Parathyroid adenoma (tissue), 2 donors: Measurements from ENCODE around the gene MYLK.

Experiments used
- H2AFZ ChIP-seq: fragments of 300-600 bp; sonication (generic); one replicate; pipeline ENCODE4 v1.7.0; 2017; ENCODE audit warnings: antibody characterized with exemption, mild to moderate bottlenecking
- H3K27ac ChIP-seq: fragments of 300-600 bp; sonication (generic); one replicate; pipeline ENCODE4 v1.7.0; 2017
- H3K27me3 ChIP-seq: fragments of 300-600 bp; sonication (generic); one replicate; pipeline ENCODE4 v1.7.0; 2017; ENCODE audit warnings: low read length; ENCODE audit not compliant: control insufficient read depth, insufficient read depth
- H3K36me3 ChIP-seq: fragments of 300-600 bp; sonication (generic); one replicate; pipeline ENCODE4 v1.7.0; 2017; ENCODE audit warnings: low read length; ENCODE audit not compliant: control insufficient read depth, insufficient read depth
- H3K4me1 ChIP-seq: fragments of 300-600 bp; sonication (generic); one replicate; pipeline ENCODE4 v1.7.0; 2017; ENCODE audit warnings: control low read depth
- H3K4me2 ChIP-seq: fragments of 300-600 bp; sonication (generic); one replicate; pipeline ENCODE4 v1.7.0; 2017; ENCODE audit warnings: low read length
- H3K4me3 ChIP-seq: fragments of 300-600 bp; sonication (generic); one replicate; pipeline ENCODE4 v1.7.0; 2017; ENCODE audit warnings: low read depth, low read length
- H3K79me2 ChIP-seq: fragments of 300-600 bp; sonication (generic); one replicate; pipeline ENCODE4 v1.7.0; 2017; ENCODE audit warnings: control low read depth
- H3K9ac ChIP-seq: fragments of 300-600 bp; sonication (generic); one replicate; pipeline ENCODE4 v1.7.0; 2017; ENCODE audit warnings: mild to moderate bottlenecking
- H3K9me3 ChIP-seq: fragments of 300-600 bp; sonication (generic); one replicate; pipeline ENCODE4 v1.7.0; 2017; ENCODE audit warnings: low read length; ENCODE audit not compliant: control insufficient read depth
- CTCF ChIP-seq: fragments of 300-600 bp; sonication (generic); IDR thresholded peaks from one replicate; pipeline ENCODE4 v1.7.0; 2017; ENCODE audit warnings: antibody characterized with exemption, mild to moderate bottlenecking
- donor health status: primary hyperparathyroidism.

Gene MYLK

GRCh38 chr3:123692041-123692440 lies 192.1 kb downstream of the MYLK start:
- Histone ChIP-seq H3K27ac (peak overlapping the region; percentile 60), H3K27me3 (no peaks in the 10 kb centered on the region), H3K9me3 (no peaks in the 10 kb centered on the region), H3K79me2 (no peaks in the 10 kb centered on the region), H3K9ac (no peak overlapping the region), H3K4me3 (no peak overlapping the region), H2AFZ (no peak overlapping the region), H3K4me1 (no peaks in the 10 kb centered on the region), H3K4me2 (no peak overlapping the region), H3K36me3 (no peaks in the 10 kb centered on the region)
- no peak for TF ChIP-seq CTCF

- Histone ChIP-seq H3K4me1 (no peaks in the 10 kb centered on the region), H3K9me3 (no peaks in the 10 kb centered on the region), H3K4me3 (no peak overlapping the region), H3K27me3 (no peaks in the 10 kb centered on the region), H3K36me3 (no peaks in the 10 kb centered on the region), H2AFZ (no peak overlapping the region), H3K27ac (no peak overlapping the region), H3K4me2 (no peak overlapping the region), H3K79me2 (no peaks in the 10 kb centered on the region), H3K9ac (no peak overlapping the region)
- no peak for TF ChIP-seq CTCF
These were observed 194.3 kb downstream of the MYLK start for GRCh38 chr3:123689831-123690230.

DNA sequence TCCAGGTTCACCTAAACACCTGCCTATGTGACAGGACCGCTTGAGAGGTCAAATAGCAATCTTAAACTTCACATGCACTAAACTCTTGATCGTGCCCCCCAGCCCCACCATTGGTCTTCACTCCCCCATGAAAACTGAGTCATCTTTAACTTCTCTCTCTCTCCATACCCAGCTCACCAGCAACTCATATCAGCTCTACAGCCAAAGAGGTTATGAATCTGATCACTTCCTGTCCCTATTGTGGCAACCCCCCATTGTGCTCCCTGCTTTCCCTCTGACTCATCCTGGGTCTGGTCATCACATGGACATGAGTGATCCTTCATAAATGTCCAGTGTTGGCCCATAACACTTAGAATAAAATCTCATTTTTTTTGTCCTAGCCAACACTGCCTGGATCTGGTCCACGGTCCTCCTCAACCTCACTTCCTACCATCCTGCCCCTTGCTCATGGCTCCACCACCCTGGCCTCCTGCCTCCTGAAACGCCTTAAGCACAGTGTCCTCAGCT lies 195.8 kb downstream of the MYLK start:
- Histone ChIP-seq H3K9me3 (no peaks in the 10 kb centered on the region), H3K27me3 (no peaks in the 10 kb centered on the region), H3K27ac (no peak overlapping the region), H3K4me1 (no peaks in the 10 kb centered on the region), H3K79me2 (no peaks in the 10 kb centered on the region), H2AFZ (no peak overlapping the region), H3K36me3 (no peaks in the 10 kb centered on the region), H3K4me3 (no peak overlapping the region), H3K9ac (no peak overlapping the region), H3K4me2 (no peak overlapping the region)
- no peak for TF ChIP-seq CTCF

DNA sequence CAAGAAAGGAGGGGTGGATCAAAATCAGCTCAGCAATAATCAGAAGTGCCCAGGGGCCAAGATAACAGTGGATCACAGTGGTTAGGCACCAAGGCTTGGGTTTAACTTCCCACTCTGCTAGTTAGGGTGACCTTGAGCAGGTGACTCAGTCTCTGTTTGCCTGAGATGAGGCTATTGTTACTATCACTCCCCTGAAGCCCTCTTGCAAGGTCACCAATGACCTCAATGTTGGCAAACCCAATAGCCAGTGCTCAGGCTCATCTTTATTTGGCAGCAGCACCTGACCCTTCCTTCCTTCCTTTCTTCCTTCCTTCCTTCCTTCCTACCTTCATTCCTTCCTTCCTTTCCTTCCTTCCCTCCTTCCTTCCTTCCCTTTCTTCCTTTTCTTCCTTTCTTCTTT lies 196.8 kb downstream of the MYLK start:
- H3K4me1 ChIP-seq, result no peaks in the 10 kb centered on the region
- H3K9ac ChIP-seq, result no peak overlapping the region
- no peak overlapping the region for H3K4me3 ChIP-seq
- no peak overlapping the region for H3K27ac ChIP-seq
- H3K4me2 ChIP-seq, result no peak overlapping the region
- no peaks in the 10 kb centered on the region for H3K36me3 ChIP-seq
- no peaks in the 10 kb centered on the region for H3K9me3 ChIP-seq
- no peak overlapping the region for H2AFZ ChIP-seq
- TF ChIP-seq CTCF, result no peak
- no peaks in the 10 kb centered on the region for H3K79me2 ChIP-seq
- H3K27me3 ChIP-seq, result no peaks in the 10 kb centered on the region

GRCh38 chr3:123686251-123686650 lies 197.9 kb downstream of the MYLK start:
- H3K4me2 ChIP-seq, result no peak overlapping the region
- no peaks in the 10 kb centered on the region for H3K36me3 ChIP-seq
- H3K27ac ChIP-seq, result no peak overlapping the region
- no peak overlapping the region for H3K4me3 ChIP-seq
- no peaks in the 10 kb centered on the region for H3K79me2 ChIP-seq
- TF ChIP-seq CTCF, result no peak
- no peaks in the 10 kb centered on the region for H3K27me3 ChIP-seq
- H3K9me3 ChIP-seq, result no peaks in the 10 kb centered on the region
- no peak overlapping the region for H3K9ac ChIP-seq
- H2AFZ ChIP-seq, result no peak overlapping the region
- H3K4me1 ChIP-seq, result no peaks in the 10 kb centered on the region
